ENCODE results near the gene ADH1C.

DNA sequence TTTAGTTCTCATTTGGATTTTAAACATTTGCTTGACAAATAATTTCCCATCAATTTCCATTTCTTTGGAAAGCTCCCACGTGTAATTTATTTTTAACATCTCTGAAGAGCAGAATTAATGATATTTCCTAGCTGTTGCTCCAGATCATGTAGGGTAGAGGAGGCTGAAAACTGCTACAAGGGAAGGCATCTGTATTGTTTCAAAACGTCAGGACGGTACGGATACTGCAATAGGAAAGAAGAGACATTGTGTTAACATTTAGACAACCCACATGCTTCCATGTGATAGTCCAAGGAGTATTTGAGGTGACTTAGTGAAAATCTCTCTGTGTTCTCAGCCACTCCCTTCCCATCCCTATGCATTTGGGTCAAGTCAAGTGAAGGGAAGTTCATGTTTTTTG, 16.0 kb downstream of the ADH1C start:
- TF ChIP-seq POLR2AphosphoS5 (IDR thresholded peaks at IDR 0.05) (no peak), POLR2A (IDR thresholded peaks at IDR 0.05) (no peak)
- TF ChIP-seq, protein P1, sequence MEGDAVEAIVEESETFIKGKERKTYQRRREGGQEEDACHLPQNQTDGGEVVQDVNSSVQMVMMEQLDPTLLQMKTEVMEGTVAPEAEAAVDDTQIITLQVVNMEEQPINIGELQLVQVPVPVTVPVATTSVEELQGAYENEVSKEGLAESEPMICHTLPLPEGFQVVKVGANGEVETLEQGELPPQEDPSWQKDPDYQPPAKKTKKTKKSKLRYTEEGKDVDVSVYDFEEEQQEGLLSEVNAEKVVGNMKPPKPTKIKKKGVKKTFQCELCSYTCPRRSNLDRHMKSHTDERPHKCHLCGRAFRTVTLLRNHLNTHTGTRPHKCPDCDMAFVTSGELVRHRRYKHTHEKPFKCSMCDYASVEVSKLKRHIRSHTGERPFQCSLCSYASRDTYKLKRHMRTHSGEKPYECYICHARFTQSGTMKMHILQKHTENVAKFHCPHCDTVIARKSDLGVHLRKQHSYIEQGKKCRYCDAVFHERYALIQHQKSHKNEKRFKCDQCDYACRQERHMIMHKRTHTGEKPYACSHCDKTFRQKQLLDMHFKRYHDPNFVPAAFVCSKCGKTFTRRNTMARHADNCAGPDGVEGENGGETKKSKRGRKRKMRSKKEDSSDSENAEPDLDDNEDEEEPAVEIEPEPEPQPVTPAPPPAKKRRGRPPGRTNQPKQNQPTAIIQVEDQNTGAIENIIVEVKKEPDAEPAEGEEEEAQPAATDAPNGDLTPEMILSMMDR (IDR thresholded peaks at IDR 0.05): no peak
